Prostate gland (tissue), 2 donors: ENCODE measurements around the gene WSB1. TPM values are rescaled to one million over a fixed set of nuclear protein-coding genes. Genes with fewer than 3 reads are reported as not detected.
A peak's percentile ranks its signal among the peaks of the same experiment; 100 is the strongest.

Experiments
- DNase-seq: peaks from one replicate; pipeline ENCODE4 v3.0.0-alpha.2; 2019; ENCODE audit warnings: low spot score
- H3K27ac ChIP-seq, 2 donors: fragments of 200-600 bp; sonication (generic); 2 replicates each; pipeline ENCODE4 v1.5.1; 2017 to 2019
- H3K27me3 ChIP-seq: fragments of 200-600 bp; sonication (generic); replicated peaks from 2 replicates; pipeline ENCODE4 v1.5.1; 2019; ENCODE audit not compliant: insufficient read depth
- H3K36me3 ChIP-seq, 2 donors: fragments of 200-600 bp; sonication (generic); 1 replicate in 1 of 2; 2 replicates in 1 of 2; pipeline versions ENCODE4 v1.5.1 to v1.8.1; 2017 to 2019
- H3K4me1 ChIP-seq: fragments of 200-600 bp; sonication (generic); replicated peaks from 2 replicates; pipeline ENCODE4 v1.5.1; 2019
- H3K4me3 ChIP-seq, 2 donors: fragments of 200-600 bp; sonication (generic); 2 replicates each; pipeline ENCODE4 v1.5.1; 2017 to 2019
- H3K9me3 ChIP-seq: fragments of 200-600 bp; sonication (generic); 2 replicates; pipeline ENCODE4 v1.5.1; 2017
- CTCF ChIP-seq, 4 experiments: fragments of 200-600 bp in 2 of 4; fragments of 450-650 bp in 2 of 4; sonication (generic) in 2 of 4; IDR thresholded peaks; 1 replicate in 3 of 4; 2 replicates in 1 of 4; pipeline ENCODE4 v1.5.1; 2016 to 2019; ENCODE audit warnings: antibody characterized with exemption in 4 of 4, mild to moderate bottlenecking in 2 of 4, moderate library complexity in 2 of 4
- POLR2A ChIP-seq: fragments of 450-650 bp; IDR thresholded peaks from one replicate; pipeline ENCODE4 v1.6.1; 2016; ENCODE audit warnings: antibody characterized with exemption, mild to moderate bottlenecking
- POLR2AphosphoS5 ChIP-seq: sonication (generic); formaldehyde crosslinking; IDR thresholded peaks from one replicate; pipeline ENCODE4 v1.6.1; 2017; ENCODE audit warnings: antibody characterized with exemption
- WGBS: methylation state at CpG from one replicate; pipeline ENCODE4 v1.1.5; 2018; 5-methylcytosine and 5-hydroxymethylcytosine counted together
- intact Hi-C: fragments of 100-400 bp; cut with DNase I; formaldehyde crosslinking; loops from one replicate; pipeline ENCODE4 v1.14.2; 2022
- total RNA-seq, 2 donors: library from RNA; depleted of rRNA; stranded (reverse); fragments of >200 nt; gene quantifications; one replicate each; pipeline ENCODE4 v1.1.0, GENCODE V29; 2016

Gene WSB1
- total RNA-seq, 2 donors from 2014 or later: 45.7 to 116 TPM

- no peak for TF ChIP-seq CTCF (IDR thresholded peaks at IDR 0.05)
- TF ChIP-seq POLR2AphosphoS5: no peak
- TF ChIP-seq POLR2A: no peak
- no peaks in the 10 kb centered on the region for H3K4me1 ChIP-seq
- WGBS: 62% methylated on average over 4 of the region's 4 CpGs
- H3K36me3 ChIP-seq: no peaks in the 10 kb centered on the region
- no peaks in the 10 kb centered on the region for H3K27me3 ChIP-seq
- no peaks in the 10 kb centered on the region for H3K9me3 ChIP-seq
- intact Hi-C loops: no loop called here
- H3K27ac ChIP-seq: peak overlapping the region; percentile 23 to 56
- no peak overlapping the region for H3K4me3 ChIP-seq
- DNase-seq: no peak
Observed at GRCh38 chr17:27257031-27257357, 36.9 kb upstream of the WSB1 start.

- Histone ChIP-seq H3K9me3 (no peaks in the 10 kb centered on the region), H3K27ac (no peak overlapping the region), H3K4me1 (no peaks in the 10 kb centered on the region), H3K27me3 (no peaks in the 10 kb centered on the region), H3K4me3 (no peak overlapping the region), H3K36me3 (no peaks in the 10 kb centered on the region)
- DNase-seq: no peak
- TF ChIP-seq POLR2A: no peak
- no peak for TF ChIP-seq CTCF (IDR thresholded peaks at IDR 0.05)
- TF ChIP-seq POLR2AphosphoS5: no peak
- intact Hi-C loops: no loop called here
- WGBS: 95% methylated on average over 4 of the region's 4 CpGs
Observed at GRCh38 chr17:27259356-27259755, 34.6 kb upstream of the WSB1 start.

GRCh38 chr17:27263386-27263785 is 30.5 kb upstream of the WSB1 start:
- Histone ChIP-seq H3K4me1 (no peaks in the 10 kb centered on the region), H3K36me3 (no peaks in the 10 kb centered on the region), H3K27me3 (no peaks in the 10 kb centered on the region), H3K27ac (no peak overlapping the region), H3K9me3 (no peaks in the 10 kb centered on the region), H3K4me3 (no peak overlapping the region)
- 73% methylated on average over 5 of the region's 5 CpGs for WGBS
- no peak for DNase-seq
- TF ChIP-seq POLR2A: no peak
- no peak for TF ChIP-seq POLR2AphosphoS5
- TF ChIP-seq CTCF (IDR thresholded peaks at IDR 0.05): no peak
- intact Hi-C loops: no loop called here

GRCh38 chr17:27264068-27264812 is 29.7 kb upstream of the WSB1 start:
- WGBS: 90% methylated on average over 11 of the region's 11 CpGs
- Histone ChIP-seq H3K4me1 (no peaks in the 10 kb centered on the region), H3K27me3 (no peaks in the 10 kb centered on the region), H3K9me3 (no peaks in the 10 kb centered on the region), H3K36me3 (no peaks in the 10 kb centered on the region), H3K4me3 (no peak overlapping the region), H3K27ac (no peak overlapping the region)
- no peak for DNase-seq
- TF ChIP-seq CTCF (IDR thresholded peaks at IDR 0.05) (no peak), POLR2A (no peak), POLR2AphosphoS5 (no peak)
- intact Hi-C loops: no loop called here

GRCh38 chr17:27265333-27265732 is 28.6 kb upstream of the WSB1 start:
- no peak for DNase-seq
- TF ChIP-seq POLR2AphosphoS5 (peak; percentile 64), CTCF (IDR thresholded peaks at IDR 0.05) (no peak), POLR2A (no peak)
- H3K36me3 ChIP-seq: no peaks in the 10 kb centered on the region
- H3K27ac ChIP-seq: no peak overlapping the region
- H3K27me3 ChIP-seq: no peaks in the 10 kb centered on the region
- no peaks in the 10 kb centered on the region for H3K9me3 ChIP-seq
- intact Hi-C loops: no loop called here
- no peak overlapping the region for H3K4me3 ChIP-seq
- H3K4me1 ChIP-seq: no peaks in the 10 kb centered on the region
- 0% methylated on average over 1 of the region's 1 CpG for WGBS
